Stimulated activated CD8-positive, alpha-beta memory T cell treated with anti-CD3 and anti-CD28 coated beads, Interleukin-12 subunit alpha, Interleukin-12 subunit beta, amount 100 ng/mL, for 4 hours (primary cell): ENCODE results near the gene SLC66A2.

ENCODE experiments used
- DNase-seq: peaks from one replicate; pipeline ENCODE4 v3.0.0-alpha.2; 2020; ENCODE audit warnings: low read depth

The SLC66A2 gene

GRCh38 chr18:79949697-79950487 is 1.6 kb downstream of the SLC66A2 start:
- DNase-seq = no peak

- DNase-seq = no peak
Observed at GRCh38 chr18:79948719-79949411, 2.6 kb downstream of the SLC66A2 start.

- no peak for DNase-seq
Observed at GRCh38 chr18:79947881-79948610, 3.4 kb downstream of the SLC66A2 start.

- DNase-seq = no peak
Observed at GRCh38 chr18:79947054-79947755, 4.2 kb downstream of the SLC66A2 start.

- DNase-seq = no peak
Observed at GRCh38 chr18:79945118-79946042, 6.1 kb downstream of the SLC66A2 start.

GRCh38 chr18:79944746-79945117 is 6.7 kb downstream of the SLC66A2 start:
- no peak for DNase-seq

GRCh38 chr18:79944126-79944731 is 7.2 kb downstream of the SLC66A2 start:
- no peak for DNase-seq

GRCh38 chr18:79943608-79944125 is 7.8 kb downstream of the SLC66A2 start:
- no peak for DNase-seq

- DNase-seq = no peak
Observed at GRCh38 chr18:79942786-79943607, 8.5 kb downstream of the SLC66A2 start.

GRCh38 chr18:79942211-79942610 is 9.2 kb downstream of the SLC66A2 start:
- no peak for DNase-seq

GRCh38 chr18:79941473-79942119 is 9.9 kb downstream of the SLC66A2 start:
- no peak for DNase-seq

GRCh38 chr18:79940814-79941472 is 10.5 kb downstream of the SLC66A2 start:
- no peak for DNase-seq

- DNase-seq = no peak
Observed at GRCh38 chr18:79940126-79940813, 11.2 kb downstream of the SLC66A2 start.

GRCh38 chr18:79939096-79939495 is 12.4 kb downstream of the SLC66A2 start:
- no peak for DNase-seq

GRCh38 chr18:79938196-79938595 is 13.3 kb downstream of the SLC66A2 start:
- no peak for DNase-seq

GRCh38 chr18:79937103-79937860 is 14.2 kb downstream of the SLC66A2 start:
- DNase-seq = no peak

GRCh38 chr18:79936641-79937040 is 14.8 kb downstream of the SLC66A2 start:
- DNase-seq = no peak
